ENCODE results near the gene RBM23.
"Not testable (repeated sequence)": the region's sequence is repeated elsewhere in the genome, so short reads cannot be mapped to it uniquely, and the experiment has no call there.

RBM23 gene

DNA sequence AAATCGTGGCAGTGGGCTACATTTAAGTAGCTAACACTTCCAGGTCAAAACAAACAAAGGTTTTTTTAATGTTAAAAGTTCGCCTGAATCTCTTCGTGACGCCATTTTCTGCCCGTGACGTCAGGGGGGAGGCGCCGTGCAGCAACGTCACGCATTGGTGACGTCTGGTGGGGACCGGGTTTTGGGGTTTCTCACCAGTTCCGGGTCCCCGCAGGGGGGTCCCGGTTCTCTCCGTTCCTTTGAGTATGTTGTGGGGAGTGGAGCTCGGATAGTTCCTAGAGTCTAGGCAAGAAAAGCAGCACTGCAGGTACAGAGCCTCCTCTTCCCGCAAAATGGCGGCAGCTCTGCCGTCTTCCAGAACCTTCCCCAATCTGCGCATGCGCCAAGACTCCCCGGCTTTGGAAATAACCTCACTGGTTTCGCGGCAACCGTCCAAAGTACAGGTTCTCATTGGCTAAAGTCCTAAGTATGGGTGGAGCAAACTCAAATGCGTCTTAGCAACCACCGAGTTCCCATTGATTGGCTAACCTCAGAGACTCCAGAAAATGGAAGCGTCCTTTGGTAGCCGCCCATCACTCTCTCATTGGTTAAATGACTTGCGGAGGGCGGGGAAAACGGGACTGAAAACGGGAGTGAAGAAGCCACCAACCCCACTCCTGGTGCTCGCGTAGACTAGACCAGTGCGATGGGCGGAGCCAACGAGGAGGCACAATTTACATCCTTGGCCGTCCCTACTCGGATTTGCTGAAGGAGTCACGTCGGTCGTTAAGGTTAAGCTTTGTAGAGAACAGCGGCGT lies at the start of gene RBM23:
TSS of gene RBM23 (minus strand) at position 346 of the 797 bp plus-strand sequence.
- in situ Hi-C loops (cut with MboI; ENCODE audit: low sequenced_read_pairs): no loop called here

DNA sequence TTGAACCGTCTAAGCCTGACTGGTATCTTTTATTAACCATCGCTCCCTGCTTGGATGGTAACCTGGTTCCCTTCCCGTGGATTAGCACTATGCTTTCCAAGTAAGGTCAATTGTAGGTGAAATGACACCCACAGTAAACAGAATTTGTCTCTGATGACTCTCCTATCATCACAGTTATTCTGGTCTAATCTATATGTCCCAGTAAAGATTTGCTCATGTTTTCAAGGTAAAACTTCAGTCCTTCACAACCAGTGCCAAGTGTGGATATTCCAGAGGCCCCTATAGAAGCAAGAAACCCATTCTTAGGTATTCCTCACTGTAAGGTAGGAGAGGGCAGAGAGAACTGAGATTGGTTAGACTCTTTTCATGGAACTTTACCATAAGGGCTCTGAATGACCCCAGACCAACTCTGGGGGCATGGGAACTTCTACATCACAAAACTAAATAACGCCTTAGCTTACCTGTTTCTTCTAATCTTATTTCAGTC lies 47.9 kb upstream of the RBM23 start:
- in situ Hi-C loops (cut with MboI; ENCODE audit: low sequenced_read_pairs): no loop called here

DNA sequence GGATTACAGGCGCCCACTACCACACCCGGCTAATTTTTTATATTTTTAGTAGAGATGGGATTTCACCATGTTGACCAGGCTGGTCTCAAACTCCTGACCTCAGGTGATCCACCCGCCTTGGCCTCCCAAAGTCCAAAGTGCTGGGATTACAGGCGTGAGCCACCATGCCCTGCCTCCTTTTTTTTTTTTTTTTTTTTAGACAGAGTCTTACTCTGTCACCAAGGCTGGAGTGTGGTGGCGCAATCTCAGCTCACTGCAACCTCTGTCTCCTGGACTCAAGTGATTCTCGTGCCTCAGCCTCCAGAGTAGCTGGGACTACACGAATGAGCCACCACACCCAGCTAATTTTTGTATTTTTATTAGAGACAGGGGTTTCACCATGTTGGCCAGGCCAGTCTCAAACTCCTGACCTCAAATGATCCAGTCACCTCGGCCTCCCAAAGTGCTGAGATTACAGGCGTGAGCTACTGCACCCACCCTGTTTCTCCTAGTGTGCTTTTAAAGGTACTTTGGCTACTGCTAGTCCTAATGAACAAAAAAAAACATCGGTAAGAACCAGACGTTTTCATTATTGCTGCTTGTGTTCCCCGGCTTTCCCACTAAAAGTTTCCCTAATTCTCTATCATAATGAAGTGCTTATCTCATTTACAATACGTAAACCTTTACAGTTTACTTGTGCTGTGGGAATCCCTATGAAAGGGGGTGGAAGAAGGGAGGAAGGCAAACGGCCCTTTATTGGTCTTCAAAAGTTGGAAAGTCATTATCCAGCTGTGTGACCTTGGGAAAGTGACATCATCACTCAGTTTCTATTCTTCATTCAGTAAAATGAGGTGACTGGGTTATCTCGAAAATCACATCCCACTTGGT lies 47.2 kb upstream of the RBM23 start:
- in situ Hi-C loops (cut with MboI; ENCODE audit: low sequenced_read_pairs): not testable (repeated sequence)

DNA sequence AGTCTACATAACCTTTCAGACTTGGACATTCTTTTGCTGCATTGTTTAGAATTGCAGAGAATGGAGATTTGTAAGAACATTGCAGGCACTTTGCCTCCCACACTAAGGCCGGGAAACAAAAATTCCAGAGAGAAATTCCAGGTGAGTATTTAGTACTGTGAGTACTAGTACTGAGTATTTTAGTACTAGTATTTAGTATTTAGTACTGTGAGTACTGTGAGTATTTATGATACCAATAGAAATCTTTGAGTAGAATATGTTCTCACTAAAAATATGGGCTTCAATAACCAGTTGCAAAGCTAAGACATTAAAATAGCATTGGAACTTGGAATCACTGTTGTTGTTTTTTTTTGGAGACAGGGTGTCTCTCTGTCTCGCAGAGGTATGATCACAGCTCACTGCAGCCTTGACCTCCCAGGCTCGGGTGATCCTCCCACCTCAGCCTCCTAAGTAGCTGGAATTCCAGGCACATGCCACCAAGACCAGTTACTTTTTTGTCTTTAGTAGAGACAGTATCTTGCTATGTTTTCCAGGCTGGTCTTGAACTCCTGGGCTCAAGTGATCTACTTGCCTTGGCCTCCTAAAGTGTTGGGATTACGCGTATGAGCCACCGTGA lies 43.2 kb upstream of the RBM23 start:
- in situ Hi-C loops (cut with MboI; ENCODE audit: low sequenced_read_pairs): no loop called here

DNA sequence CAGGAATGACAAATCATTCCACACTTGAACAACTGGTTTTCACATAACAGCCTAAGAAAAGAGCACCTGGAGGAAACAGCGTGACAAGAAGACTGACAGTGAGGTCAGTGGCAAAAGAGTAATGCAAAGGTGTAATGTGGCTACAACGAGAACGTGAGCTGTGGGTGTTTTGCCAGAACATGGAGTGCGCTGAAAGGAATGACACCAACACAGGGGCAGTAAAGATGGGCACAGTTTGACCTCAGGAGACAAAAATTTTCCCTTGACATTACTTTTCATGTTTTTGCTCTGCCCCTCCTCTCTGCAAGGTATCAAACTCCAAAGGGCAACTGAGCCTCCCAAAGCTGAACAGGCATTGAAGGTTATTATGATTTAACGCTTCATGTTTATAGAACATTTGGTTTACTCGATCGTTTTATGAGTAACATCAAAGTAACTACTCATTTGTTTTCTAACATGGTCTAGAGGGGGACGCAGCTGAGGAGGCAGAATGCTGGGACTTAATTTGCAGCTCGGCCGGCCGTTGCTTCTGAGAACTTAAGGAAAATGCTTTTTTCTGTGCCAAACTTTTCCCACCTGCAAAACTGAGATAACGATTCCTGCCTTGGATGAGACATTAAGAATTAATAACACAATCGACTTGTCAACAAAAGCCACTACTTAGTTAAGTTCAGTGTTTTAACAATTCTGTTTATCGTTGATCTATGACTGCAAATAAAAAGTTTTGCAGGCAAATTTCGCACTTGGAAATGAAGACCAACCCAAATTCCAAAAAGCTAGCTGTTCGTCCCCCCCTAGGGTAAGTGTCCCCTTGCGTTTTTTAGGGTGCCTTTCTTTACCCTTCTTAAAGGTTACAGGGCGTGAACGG lies 37.0 kb upstream of the RBM23 start:
- in situ Hi-C loops (cut with MboI; ENCODE audit: low sequenced_read_pairs): no loop called here

DNA sequence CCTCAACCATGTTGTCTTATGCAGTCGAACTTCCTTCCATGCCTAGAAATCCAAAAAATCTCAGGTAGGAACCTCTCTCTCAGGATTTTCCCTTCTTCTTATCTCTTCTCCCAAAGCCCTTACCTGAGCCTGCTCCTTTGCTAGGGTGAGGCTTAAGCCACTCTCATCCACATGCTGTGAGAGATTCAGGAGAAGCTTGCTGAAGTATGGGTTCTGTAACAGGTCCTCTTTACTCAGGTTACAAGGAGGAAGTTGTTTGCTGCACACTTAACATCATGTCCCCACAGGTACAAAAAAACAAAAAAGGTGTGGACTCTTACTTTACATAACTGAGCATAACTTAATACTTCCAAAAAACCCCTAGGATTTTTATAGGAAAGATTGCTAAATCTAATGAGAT lies 33.5 kb upstream of the RBM23 start:
- in situ Hi-C loops (cut with MboI; ENCODE audit: low sequenced_read_pairs): no loop called here

GRCh38 chr14:22951795-22952194 lies 32.8 kb upstream of the RBM23 start:
- in situ Hi-C loops (cut with MboI; ENCODE audit: low sequenced_read_pairs): not testable (repeated sequence)

- in situ Hi-C loops (cut with MboI; ENCODE audit: low sequenced_read_pairs): no loop called here
These were observed 26.7 kb upstream of the RBM23 start for GRCh38 chr14:22945642-22946041.

DNA sequence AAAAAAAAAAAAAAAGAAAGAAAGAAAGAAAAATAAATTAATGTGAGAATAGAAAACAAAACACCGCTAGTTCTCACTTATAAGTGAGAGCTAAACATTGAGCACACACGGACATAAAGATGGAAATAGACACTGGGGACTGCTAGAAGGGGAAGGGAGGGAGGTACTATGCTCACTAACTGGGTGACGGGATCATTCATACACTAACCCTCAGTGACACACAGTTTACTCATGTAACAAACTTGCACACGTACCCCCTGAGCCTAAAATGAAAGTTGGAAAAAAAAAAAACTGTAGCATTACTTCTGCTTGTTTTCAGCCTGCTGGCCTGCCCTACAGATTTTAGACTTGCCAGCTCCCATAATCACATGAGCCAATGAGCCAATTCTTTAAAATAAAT lies 20.7 kb upstream of the RBM23 start:
- in situ Hi-C loops (cut with MboI; ENCODE audit: low sequenced_read_pairs): no loop called here

- in situ Hi-C loops (cut with MboI; ENCODE audit: low sequenced_read_pairs): no loop called here
These were observed 16.2 kb upstream of the RBM23 start for GRCh38 chr14:22935156-22935555.

DNA sequence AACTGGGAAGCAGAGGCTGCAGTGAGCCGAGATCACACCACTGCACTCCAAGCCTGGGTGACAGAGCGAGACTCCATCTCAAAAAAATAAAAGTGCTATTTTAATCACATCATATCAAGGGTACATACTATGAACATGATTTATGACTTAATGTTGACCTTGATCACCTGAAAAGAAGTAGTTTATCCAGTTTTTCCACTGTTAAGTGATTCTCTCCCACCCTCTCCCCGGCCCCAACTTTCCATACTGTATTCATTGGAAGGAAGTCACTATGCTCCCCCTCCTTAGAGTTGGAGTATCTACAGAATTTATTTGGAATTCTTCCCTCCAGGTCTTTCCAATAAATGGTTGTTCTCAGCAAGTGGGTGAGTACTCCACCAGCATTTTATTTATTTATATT lies 13.2 kb upstream of the RBM23 start:
- in situ Hi-C loops (cut with MboI; ENCODE audit: low sequenced_read_pairs): no loop called here

DNA sequence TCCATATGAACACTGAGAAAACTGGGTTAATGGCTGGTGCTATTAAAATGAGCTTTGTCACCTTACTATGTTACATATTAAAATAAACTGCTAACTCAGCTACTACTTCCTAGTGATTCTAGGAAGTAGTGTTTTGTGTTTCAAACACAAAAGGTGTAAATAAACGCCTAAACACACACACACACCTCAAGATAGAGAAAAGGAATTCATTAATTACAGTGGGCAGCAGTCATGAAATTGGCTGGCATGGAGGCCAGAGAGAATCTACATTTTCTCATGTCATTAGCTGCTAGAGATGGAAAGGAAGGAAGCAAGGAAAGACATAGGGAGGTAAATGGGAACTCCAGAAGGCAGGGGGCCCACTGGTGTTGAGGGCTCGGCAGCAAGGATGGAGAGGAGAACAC lies 11.0 kb upstream of the RBM23 start:
- in situ Hi-C loops (cut with MboI; ENCODE audit: low sequenced_read_pairs): no loop called here

DNA sequence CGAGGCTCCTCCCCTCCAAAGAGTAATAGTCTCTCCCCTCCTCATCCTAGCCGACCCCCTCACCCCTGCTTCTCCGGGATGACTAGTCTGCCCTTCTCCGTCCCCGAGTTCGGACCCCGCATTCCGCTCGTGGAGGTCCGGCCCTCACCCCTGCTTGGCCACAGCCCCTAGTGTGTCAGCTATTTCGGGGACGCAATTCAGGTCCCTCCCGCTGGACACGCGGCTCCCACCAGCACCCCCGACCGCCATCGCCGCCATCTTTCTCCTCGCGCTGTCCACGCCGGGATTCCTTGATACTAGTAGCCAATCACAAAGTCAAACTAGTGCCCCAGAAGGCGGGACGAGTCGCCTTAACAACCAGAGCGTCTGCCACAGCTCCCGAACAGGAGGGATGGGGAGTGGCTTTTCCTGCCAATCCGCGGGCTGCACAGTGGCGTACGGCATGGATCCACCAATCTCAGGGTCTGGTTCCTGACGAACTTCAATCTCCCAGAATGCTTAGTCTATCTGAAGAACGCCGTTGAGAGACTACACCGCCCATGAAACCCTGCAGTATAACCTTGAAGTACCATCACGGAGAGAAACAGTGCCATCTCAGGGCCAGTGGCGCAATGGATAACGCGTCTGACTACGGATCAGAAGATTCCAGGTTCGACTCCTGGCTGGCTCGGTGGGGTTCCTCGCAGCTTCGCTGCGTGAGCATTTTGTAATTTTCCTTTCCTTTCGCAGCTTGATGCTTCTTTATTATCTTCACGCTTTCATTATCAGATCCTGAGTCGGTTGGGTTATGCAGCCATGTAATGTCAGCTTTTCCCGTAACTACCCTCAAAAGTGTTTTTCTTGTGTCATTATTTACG lies 10.4 kb upstream of the RBM23 start, which contains the start of gene PRMT5:
TSS of gene PRMT5 (minus strand) at position 273 of the 857 bp plus-strand sequence. CDS start at position 258, 15 bp downstream.
- in situ Hi-C loops (cut with MboI; ENCODE audit: low sequenced_read_pairs): no loop called here

- in situ Hi-C loops (cut with MboI; ENCODE audit: low sequenced_read_pairs): no loop called here
These were observed 9.5 kb upstream of the RBM23 start for GRCh38 chr14:22928237-22929103.

- in situ Hi-C loops (cut with MboI; ENCODE audit: low sequenced_read_pairs): no loop called here
These were observed 7.4 kb upstream of the RBM23 start for GRCh38 chr14:22926316-22926715.

- in situ Hi-C loops (cut with MboI; ENCODE audit: low sequenced_read_pairs): no loop called here
These were observed 6.6 kb upstream of the RBM23 start for GRCh38 chr14:22925513-22925912.

DNA sequence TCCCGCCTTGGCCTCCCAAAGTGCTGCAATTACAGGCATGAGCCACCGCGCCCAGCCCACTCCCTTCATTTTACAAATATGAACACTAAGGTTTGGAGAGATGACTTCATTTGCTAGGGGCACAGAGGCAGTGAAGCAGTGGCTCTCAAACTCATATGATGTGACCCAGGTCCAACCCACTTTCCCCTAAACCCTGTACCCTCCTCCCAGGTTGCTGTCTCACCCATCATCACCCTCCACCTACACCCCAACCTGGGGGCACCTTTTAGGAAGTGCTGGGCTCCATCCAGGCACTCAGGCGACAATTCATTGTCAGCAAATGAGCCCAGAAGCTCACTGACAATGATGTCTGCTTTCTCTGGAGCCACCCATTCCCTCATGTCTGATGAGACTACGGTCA lies 4.8 kb upstream of the RBM23 start:
- in situ Hi-C loops (cut with MboI; ENCODE audit: low sequenced_read_pairs): no loop called here

DNA sequence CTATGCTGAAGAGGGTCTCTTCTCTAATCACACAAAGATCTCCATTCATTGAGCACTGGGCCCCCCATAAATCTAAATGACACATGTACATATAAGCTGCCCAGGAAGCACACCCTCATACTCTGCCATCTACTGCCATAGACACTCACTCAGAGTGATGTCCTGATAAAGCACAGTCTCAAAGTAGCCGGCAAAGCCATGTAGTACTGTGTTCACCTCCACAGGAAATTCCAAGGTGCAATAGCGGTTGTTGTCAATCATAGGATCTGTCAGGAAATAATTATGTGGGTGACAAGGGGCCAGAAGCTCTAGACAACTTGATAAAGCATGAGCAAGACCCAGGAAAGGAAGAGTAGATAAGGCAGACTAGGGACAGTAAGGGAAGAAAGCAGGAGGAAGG lies 3.3 kb upstream of the RBM23 start:
- in situ Hi-C loops (cut with MboI; ENCODE audit: low sequenced_read_pairs): no loop called here

GRCh38 chr14:22920697-22921096 lies 1.7 kb upstream of the RBM23 start:
- in situ Hi-C loops (cut with MboI; ENCODE audit: low sequenced_read_pairs): no loop called here
